Measurements from ENCODE around the gene LDLRAD4.

LDLRAD4 gene

DNA sequence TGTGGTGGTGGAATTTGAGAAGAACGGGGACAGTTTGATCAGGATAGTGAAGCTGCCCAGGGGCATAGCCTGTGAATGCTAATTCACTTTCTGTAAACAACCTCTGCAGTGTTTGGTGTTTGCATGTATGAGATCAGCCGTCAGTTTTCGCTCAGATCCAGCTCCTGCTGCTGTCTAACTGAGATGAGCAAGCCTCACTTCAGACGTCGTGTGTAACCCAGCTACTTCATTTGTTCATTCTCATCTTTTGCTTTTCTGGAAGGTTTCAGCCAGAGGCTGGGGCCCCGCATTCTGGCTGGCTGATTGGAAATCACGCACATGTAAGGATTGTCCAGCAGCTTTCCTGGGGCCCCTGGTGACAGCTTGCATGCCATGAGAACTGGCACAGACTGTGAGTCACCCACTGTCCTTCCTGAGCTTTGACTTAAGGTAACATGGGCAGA is 48.9 kb downstream of the LDLRAD4 start:
- H3K4me3 ChIP-seq (ENCODE audit: low read depth, low read length), result no peak overlapping the region
- no peak for DNase-seq (ENCODE audit: low read depth)
- TF ChIP-seq, protein P1, sequence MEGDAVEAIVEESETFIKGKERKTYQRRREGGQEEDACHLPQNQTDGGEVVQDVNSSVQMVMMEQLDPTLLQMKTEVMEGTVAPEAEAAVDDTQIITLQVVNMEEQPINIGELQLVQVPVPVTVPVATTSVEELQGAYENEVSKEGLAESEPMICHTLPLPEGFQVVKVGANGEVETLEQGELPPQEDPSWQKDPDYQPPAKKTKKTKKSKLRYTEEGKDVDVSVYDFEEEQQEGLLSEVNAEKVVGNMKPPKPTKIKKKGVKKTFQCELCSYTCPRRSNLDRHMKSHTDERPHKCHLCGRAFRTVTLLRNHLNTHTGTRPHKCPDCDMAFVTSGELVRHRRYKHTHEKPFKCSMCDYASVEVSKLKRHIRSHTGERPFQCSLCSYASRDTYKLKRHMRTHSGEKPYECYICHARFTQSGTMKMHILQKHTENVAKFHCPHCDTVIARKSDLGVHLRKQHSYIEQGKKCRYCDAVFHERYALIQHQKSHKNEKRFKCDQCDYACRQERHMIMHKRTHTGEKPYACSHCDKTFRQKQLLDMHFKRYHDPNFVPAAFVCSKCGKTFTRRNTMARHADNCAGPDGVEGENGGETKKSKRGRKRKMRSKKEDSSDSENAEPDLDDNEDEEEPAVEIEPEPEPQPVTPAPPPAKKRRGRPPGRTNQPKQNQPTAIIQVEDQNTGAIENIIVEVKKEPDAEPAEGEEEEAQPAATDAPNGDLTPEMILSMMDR (IDR thresholded peaks at IDR 0.05; ENCODE audit: low read depth, low read length, missing control alignments), result no peak
- in situ Hi-C loops (cut with HindIII; ENCODE audit: low sequenced_read_pairs), result no loop called here

DNA sequence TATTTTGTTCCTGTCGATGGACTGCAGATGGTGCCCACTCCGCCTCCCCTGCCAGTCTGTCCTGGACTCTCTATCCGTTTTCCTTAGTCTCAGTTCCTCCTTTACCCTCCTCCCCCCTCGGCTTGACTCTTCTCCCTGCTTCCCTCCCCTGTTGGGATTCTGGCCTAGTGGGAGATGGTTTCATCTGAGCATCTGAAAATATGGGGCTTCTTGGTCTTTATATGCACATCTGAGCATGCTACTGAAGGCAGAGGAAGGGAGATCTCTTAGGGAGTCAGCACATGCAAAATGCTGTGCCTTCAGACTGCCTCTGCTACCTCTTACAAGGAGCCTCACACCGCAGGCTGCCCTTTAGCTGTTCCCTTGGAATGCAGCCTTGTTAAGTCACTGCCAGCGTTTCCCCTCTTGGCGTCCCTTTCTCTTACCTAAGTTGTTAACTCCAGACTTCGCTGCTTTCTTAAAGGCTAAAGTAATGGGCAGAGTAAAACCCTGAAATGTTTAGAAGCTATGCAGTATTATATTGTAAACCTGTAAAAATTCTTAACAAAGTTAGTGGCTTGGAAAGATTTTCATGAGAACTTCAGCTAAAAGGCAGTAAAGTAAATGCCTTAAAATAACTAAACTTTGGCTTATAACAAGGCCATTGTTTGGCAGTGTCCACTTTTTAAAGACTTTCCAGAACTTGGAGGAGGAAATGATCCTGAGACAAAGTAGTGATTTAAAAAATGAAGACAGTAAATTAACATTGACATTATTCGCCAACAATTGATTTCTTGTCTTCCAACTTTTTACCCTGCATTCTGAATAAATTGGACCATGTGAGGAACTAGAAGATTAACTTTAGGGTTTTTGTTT is 49.8 kb downstream of the LDLRAD4 start:
- TF ChIP-seq, protein P1 (IDR thresholded peaks at IDR 0.05; ENCODE audit: low read depth, low read length, missing control alignments), result no peak
- H3K4me3 ChIP-seq (ENCODE audit: low read depth, low read length), result no peak overlapping the region
- in situ Hi-C loops (cut with HindIII; ENCODE audit: low sequenced_read_pairs), result no loop called here
- DNase-seq (ENCODE audit: low read depth), result peak; percentile 62

DNA sequence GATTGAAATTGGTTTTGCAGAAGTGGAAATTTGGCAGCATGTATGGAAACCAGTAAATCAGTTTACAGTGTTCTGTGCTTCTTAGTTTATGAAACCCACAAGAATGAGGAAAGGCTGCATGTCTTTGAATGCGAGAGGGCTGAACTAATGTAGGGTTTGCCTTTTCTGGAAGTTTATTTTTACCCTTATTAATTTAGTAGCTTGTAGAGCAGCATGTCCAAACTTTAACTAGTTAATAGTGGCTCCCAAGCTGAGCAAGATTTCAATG is 50.4 kb downstream of the LDLRAD4 start:
- TF ChIP-seq, protein P1 (IDR thresholded peaks at IDR 0.05; ENCODE audit: low read depth, low read length, missing control alignments), result no peak
- no peak overlapping the region for H3K4me3 ChIP-seq (ENCODE audit: low read depth, low read length)
- in situ Hi-C loops (cut with HindIII; ENCODE audit: low sequenced_read_pairs), result no loop called here
- peak; percentile 4 for DNase-seq (ENCODE audit: low read depth)

DNA sequence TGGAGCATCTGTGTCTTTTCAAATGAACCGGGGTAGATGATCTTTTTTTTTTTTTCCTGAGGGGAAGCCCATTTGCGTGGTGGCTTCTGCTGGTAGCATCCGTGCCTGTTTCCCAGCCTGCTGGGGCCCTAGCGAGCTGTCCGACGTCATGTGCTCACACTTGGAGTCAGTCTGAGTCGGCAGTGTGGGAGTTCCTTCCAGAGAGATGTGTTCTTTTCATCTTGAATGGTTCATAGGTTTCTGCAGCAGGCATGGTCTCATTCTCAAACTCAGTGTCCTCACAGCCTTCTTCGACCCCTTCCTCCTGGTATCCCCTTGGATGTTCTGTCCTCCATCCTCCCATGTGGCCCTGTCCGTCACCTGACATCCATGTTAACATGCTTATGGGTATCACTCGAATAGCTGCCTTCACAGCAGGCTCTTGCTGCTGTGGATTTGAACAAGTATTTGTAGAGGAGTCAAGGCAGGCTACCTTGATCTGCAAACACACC is 51.0 kb downstream of the LDLRAD4 start:
- TF ChIP-seq, protein P1 (IDR thresholded peaks at IDR 0.05; ENCODE audit: low read depth, low read length, missing control alignments), result no peak
- DNase-seq (ENCODE audit: low read depth), result no peak
- in situ Hi-C loops (cut with HindIII; ENCODE audit: low sequenced_read_pairs), result no loop called here
- no peak overlapping the region for H3K4me3 ChIP-seq (ENCODE audit: low read depth, low read length)

DNA sequence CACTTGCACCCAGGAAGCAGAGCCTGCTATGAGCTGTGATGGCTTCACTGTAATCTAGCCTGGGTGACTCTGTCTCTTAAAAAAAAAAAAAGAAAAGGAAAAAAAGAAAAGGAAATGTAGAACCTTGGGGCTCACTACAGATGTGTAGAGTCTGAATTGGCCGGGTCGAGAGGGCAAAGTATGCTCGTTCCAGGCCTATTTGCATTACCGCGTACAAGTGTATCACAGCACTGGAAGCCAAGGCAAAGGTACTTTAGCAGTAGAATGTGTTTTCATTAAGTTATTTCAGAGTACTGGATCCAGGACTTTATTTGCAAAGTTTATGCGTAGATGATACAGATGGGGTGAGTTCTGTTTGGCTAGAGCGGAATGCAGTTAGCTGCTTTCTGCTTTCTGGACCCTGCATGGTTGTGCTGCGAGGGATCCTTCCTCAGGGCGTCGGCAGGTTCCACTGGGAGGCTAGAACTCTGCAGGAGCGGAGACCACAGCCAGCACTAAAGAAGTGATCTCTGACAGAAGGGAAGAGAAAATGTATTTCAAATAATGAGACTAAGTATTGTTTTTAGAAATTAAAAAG is 51.8 kb downstream of the LDLRAD4 start:
- no peak for DNase-seq (ENCODE audit: low read depth)
- TF ChIP-seq, protein P1 (IDR thresholded peaks at IDR 0.05; ENCODE audit: low read depth, low read length, missing control alignments), result no peak
- H3K4me3 ChIP-seq (ENCODE audit: low read depth, low read length), result no peak overlapping the region
- in situ Hi-C loops (cut with HindIII; ENCODE audit: low sequenced_read_pairs), result no loop called here

DNA sequence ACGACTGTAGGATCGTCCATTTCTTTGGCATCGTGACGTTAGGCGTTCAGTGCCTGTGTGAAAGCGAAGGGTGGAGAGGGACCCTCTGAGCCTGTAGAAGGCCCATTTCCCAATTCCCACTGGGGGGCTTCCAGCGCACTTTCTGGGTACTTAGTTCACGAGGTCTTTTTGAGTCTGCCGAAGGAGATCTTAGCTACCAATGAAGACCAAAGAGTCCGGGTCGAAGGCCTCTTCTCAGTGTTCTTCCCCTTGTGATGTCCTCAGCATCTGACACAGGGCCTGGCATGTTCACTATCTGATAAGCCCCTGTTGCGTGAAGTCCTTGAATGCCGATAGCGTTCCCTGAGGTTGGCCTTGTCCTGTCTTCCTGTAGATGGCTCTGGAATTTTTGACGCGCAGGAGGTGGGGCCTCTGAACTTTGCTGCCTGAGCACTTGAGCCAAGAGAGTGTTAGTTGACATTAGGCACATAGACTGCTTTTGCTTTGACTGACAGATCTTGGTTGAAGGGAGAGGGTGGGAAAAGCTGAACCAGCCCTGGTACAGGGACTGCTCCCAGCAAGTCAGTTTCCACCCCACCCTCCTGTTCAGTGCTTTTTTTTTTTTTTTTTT is 52.8 kb downstream of the LDLRAD4 start:
- H3K4me3 ChIP-seq (ENCODE audit: low read depth, low read length), result no peak overlapping the region
- TF ChIP-seq, protein P1 (IDR thresholded peaks at IDR 0.05; ENCODE audit: low read depth, low read length, missing control alignments), result no peak
- in situ Hi-C loops (cut with HindIII; ENCODE audit: low sequenced_read_pairs), result no loop called here
- no peak for DNase-seq (ENCODE audit: low read depth)

Data from astrocyte of the cerebellum (primary cell).